NCI-H446 treated with DMSO at 0.1 percent for 48 hours (cell line): ENCODE measurements around the gene PIK3C3.
"Not testable (repeated sequence)": the region's sequence is repeated elsewhere in the genome, so short reads cannot be mapped to it uniquely, and the experiment has no call there.

Experiments
- DNase-seq: peaks from one replicate; lab custom pipeline; 2025; lab: John Stamatoyannopoulos, UW

The PIK3C3 gene

DNA sequence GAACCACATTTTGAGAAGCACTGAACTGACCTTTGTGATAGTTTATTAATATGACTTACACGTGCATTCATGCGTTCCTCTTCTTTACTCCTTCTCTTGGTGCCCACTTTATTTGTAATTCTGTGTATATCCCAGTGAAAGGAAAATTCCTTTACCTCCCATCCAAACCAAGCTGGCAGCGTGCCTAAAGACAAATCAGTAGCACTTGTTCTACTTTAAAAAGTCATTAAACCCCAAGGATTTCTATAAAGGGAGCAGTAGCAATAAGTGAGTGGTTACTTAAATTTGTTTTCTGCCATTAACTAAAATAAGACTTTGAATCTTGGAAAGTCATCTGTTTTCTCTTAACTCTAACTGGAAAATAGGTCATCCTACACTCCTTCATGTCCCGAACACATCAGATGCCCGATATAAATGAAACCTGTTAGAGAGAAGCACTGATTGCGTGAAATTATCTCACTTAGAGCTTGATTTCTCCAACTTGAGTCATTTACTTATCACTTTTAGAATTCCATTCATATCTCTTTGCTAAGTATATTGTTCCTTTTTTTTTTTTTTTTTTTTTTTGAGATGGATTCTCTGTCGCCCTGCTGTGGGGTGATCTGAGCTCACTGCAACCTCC is 10.7 kb downstream of the PIK3C3 start:
- DNase-seq, result no peak

DNA sequence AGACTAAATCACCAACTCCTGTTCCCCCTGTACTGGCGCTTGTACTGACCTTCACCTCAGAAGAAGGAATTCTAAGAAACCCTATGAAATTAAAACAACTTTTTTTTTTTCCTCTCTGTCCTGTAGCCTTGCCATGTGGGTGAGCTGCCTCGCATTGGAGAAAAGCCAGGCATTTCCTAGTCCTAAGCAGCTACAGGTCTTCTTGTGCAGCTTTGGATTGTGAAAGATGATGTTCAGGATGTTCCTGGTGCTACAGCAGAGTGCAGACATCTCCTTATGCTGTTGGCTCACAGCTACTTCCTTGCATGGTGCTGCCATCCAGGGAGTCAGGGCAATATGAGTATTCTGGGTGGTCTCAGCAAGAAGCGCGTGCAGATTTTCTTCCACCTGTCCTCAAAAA is 11.9 kb downstream of the PIK3C3 start:
- DNase-seq, result no peak

DNA sequence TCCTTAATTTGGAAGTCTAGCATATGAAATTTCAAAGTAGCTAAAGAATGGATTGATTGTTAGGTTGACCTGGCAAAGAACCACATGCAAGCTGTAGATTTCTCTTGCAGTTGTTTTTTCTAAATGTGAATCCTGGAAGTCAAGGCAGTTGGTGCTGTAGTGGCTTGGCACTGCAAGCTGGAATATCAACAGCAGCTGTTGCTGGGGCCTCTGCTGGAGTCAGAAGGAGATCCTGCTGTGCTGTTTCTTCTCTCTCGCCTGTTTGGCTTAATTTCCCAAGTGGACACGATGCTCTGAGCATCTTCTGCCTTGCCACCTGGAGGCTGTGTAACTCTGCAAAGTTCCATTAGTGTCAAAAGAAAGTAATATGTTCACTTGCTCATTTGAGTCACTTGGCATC is 12.6 kb downstream of the PIK3C3 start:
- peak; percentile 89 for DNase-seq

DNA sequence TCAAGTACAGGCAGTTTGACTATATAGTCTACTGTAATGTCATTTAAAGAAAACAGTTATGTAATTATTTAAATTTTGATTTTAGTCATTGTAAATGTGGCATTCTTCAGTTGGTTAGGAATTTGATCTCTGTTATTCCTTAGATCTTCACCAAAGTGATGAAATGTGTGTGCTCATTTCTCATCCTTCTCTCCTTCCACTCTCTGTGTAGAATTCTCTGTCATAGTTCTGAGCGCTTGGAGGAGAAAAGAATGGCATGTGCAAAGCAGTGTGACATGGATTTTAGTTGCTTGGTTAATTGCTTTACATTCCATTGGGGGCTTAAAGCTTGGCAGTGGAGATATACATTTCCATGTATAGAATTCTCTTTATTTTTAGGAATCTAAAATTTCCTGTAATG is 14.8 kb downstream of the PIK3C3 start:
- DNase-seq, result no peak

DNA sequence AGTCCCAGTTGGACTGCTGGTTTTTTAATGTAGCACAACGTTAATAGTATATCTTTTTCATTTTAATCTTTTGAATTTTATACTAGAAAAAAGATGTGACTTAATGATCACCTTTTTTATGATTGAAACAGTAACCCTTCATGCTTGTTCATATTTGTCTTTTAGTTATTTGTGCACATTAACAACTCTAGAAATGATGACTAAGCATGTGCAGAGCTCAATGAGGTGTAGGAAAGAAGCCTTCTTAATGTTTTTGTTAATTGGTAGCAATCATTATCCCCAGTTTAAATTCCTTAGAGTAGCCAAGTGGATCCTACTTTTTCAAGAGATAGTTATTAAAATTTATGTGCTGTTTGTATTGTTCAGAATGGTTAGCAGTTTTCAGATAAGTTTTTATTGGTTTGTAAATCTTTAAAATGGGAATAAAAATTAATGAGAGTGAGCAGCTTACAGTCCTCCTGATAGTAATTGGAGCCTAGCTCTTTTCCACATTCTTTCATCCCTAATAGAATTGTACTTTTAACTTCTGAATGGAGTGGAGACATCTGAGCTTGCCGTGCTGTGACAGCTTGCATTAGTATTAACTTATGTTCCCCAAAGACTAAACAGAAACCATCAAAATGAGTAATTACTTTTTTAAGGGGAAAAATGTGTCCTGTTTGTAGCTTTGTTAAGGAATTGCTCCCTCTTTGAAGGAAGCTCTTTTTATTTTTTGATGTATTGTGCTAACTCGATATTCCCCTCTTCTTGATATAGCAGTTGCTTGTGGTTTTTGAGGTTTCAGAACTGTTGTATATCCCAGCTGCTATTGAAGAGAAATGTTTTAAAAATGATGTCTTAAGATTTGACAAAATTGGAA is 17.3 kb downstream of the PIK3C3 start:
- no peak for DNase-seq

DNA sequence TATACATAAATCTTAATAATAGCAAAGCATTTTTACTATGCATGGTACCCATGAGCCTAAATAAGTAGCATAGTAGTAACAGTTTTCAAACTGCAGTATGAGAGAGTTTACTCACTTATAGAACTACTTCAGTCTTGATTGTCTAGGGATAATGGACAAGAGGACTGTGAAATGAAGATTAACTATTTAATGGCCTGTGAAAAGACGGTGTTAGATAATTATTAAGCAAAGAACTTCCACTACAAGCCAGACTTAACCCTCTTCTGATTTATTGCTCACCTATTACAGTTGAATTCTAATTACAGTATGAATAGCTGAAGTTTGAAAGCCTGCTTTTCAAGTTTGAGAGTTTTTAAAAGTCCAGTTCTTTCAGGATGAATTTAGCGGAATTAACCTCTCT is 18.9 kb downstream of the PIK3C3 start:
- DNase-seq, result no peak

DNA sequence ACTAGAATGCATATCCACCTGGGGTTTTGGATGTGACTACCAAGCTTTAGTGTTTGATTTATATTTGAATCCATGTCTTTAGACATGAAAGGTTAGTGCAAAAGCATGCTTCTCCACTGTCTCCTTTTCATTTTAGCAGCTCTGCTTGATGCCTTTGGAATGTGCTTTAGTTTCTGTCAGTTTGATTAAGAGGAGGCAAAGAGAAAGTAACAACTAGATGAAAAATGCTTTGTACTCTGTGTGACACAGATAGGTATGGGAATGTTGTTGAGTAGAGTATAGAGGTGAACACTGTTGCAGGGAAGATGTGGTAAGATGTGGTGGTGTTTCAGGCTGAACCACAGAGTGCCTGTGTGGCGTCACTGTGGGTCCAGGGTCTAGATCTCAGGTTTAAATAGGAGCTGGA is 19.8 kb downstream of the PIK3C3 start:
- DNase-seq, result no peak

DNA sequence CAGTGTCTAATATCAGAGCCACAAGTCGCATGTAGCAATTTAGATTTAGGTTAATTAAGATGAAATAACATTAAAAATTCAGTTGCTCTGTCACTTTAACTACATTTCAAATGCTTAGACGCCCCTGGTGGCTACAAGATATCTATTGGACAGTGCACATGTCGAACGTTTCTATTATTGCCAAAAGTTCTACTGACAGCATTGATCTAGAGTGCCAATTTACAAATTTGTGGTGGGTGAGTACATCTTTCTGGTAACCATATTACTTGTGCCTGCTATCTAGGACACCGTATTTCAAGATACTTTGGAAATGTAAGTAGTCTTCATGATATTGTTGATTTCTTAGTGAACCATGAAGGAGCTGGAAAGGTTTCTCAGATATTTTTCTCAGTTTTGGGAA is 20.2 kb downstream of the PIK3C3 start:
- DNase-seq, result no peak

DNA sequence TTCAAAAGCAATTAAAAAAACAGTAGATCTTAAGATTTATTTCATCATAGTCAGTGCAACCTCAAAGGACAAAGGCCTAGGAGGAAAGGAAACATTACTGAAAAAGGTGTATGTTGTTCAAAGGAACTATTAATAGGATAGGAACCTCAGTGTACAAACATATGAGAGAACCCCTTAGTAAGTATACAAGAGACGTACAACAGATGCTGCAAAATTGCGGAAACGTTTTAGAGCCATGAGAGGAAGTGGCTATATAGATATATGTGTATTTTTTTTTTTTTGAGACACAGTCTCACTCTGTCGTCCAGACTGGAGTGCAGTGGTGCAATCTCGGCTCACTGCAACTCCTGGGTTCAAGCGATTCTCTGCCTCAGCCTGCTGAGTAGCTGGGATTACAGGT is 22.2 kb downstream of the PIK3C3 start:
- no peak for DNase-seq

DNA sequence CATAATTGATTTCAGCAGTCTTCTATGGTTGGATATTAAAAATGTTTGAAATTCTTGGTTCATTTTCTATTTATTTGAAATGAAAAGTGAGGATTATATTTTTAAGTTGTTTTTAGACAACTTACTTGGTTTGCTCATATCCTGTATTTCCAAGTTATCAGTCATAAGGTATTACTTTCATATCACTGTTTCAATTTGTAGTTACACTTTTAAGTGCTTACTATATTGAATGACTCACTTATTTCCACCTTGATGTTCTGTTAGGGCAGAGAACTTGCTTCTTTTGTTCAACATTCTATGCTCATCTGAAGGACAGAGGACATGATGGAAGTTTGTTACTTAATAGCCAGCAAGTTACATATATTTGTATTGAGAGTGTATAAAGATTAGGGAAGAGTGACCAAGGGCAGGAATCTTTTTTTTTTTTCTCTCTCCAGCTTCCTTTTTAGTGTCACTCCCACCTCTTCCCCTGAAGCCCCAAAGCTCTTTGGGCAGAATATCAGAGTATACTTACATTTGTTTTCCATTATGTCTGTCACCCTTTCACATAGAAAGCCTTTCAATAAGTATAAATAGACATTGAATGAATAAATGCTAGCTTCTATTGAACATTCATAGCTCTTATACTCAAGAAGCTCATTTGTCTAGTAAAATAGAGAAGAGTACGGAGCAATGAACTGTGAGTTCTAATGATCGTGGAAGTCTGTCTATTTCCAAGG is 28.1 kb downstream of the PIK3C3 start:
- no peak for DNase-seq

DNA sequence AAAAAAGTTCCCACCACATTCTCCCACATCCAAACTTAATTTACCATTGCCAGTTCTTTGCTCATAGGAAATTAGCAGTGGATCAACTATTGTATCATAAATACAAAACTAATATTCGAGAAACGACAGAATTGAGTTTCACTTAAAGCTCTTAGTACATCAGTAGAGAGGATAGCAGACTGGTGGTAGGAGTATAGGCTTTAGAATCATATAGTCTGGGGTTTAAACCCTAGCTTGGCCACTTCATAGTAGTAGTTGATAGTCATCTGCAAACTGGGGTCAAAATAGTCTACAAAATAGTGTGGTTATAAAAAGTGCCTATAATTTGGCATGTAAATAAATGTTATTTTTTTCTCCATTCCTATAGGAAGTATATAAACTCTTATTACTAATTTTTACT is 30.9 kb downstream of the PIK3C3 start:
- no peak for DNase-seq

DNA sequence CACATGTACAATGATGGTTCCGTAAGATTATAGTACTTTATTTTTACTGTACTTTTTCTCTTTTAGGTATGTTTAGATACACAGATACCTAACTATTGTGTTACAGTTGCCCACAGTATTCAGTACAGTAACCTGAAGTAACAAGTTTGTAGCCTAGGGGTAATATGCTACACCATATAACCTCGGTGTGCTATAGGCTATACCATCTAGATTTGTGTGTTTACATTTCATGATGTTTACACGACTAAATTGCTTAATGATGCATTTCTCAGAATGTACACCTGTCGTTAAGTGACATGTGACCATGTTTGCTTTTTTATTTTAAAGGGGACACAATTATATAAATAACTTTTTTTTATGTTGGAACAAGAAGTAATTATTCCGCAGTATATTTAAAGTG is 34.5 kb downstream of the PIK3C3 start:
- DNase-seq, result no peak

DNA sequence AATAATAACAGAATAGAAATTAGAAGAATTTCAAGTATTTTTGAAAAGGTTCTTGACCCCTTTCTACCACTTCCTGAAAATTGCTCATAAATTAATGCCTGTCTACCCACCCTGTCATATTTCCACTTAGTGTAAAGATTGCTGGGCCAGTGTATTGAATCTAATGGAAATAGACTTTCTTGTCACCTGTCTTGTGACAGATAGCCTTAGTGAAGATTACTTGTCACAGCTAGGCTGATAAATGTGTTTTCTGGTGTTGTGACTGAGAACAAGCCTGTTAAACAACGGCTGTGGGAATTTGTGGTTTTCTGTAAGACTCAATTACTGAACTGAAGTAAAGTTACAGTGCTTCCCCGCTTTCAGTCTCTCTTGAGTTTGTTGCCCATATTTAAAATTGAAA is 37.0 kb downstream of the PIK3C3 start:
- DNase-seq, result no peak

DNA sequence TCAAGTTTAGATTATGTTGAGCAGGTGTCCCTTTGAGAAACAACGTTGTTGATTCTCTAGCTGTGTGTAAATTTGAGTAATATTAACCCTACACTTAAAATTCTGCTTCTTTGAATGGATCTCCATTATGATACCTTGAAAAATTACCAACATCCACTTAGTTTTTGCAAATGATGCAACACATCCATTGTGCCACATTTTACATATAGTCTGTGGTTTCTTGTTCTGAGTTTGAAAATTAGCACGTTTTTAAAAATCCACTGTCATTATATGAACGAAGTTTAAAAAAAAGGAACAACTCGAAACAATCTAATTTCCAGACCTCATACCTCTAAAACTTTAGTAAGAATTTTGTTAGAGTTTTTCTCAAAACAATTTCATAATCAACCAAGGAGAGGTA is 37.7 kb downstream of the PIK3C3 start:
- DNase-seq, result no peak

DNA sequence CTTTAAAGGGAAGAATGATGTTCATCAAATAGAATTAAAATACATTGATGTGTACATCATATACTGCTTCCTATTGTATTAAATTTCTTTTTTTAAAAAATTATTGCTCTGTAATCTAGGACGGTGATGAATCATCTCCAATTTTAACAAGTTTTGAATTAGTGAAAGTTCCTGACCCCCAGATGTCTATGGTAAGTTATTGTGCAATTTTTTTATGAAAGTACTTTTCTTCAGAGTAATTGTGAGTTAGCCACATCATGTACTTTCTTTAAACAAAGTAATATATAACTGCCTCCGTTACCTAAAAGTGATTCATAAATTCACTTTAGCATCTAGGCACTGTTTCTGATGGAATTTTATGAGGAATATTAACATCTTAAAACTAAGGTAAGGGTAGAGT is 38.1 kb downstream of the PIK3C3 start:
- DNase-seq, result no peak

DNA sequence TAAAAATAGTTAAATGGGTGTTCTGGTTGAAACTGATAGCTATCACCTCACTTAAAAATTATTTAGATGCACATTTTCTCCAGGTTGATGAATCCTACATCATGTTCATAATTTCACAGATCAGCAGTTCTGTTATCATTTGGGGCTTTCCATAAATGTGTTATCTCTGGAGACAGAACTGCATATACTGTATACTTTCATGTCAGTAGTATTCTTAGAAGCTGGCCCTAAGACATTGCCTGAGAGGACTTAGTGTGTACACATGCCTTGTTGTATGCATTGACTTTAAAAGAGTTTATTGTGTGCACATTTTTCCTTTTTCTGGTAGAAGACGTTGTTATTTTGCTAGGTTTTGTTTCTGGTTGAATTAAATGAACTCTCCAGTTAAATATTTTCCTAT is 41.0 kb downstream of the PIK3C3 start:
- DNase-seq, result no peak

DNA sequence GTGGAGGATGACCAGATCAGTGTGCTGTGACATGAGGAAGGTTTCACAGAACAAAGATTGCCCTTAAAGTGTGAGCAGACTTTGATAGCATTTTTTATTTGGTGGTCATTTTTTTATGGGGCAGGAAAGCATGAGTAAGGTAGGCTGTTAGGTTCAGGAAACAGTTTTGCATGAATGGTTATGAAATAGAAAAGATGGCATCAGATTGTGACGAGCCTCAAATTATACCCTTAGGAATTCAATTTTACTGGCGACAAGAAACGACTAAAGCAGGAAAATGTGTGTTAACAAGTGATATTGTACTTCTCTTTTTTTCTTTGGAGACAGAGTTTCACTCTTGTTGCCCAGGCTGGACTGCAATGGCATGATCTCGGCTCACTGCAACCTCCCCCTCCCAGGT is 44.7 kb downstream of the PIK3C3 start:
- DNase-seq, result no peak

DNA sequence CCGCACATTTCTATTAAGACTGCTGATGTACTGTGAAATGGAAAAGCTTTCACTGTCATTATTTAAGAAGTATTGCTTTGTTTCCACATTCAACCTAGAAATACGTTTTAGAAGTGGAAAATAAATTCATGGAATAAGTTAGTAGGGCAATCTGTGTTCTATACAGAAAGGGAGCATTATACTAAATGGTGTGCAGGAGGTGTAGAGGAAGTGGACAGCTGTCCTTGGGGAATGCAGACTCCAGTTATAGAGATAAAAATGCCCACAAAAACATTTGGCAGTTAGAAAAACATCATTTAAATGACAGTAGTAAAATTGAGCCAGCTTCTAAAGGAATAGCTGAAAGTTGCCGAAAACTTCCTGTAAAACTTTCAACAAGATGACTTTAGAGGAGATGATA is 46.8 kb downstream of the PIK3C3 start:
- no peak for DNase-seq

DNA sequence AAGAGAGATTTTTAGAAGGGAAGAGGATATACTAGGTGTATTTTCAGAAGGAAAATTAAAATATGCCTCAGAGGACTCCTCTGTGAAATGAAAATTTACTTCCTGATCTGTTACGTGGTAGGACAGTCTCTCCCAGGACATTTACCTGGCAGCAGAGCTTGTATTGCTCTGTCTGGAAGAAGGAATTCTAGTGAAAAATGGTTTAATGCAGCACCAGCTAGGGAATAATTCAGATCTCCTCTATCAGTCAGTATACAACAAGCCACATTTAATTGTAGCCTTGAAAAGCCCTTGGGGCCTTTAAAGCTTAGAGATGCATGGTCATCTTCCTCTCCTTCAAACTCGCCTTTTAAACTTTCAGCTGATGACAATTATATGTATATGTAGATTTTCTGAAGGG is 49.6 kb downstream of the PIK3C3 start:
- no peak for DNase-seq

DNA sequence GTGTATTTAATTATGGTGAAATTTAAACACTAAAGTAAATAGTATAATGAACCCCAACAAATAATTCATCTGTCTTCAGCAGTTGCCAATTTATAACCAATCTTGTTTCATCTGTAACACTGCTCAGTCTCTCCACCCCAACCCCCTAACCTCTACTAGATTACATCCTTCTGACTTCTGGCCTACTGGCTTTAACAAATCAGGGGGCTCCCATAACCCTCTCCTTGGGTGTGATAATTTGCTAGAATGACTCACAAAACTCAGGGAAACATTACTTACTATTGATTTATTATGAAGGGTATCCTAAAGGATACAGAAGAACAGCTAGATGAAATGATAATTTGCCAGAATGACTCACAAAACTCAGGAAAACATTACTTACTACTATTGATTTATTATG is 50.7 kb downstream of the PIK3C3 start:
- DNase-seq, result no peak

DNA sequence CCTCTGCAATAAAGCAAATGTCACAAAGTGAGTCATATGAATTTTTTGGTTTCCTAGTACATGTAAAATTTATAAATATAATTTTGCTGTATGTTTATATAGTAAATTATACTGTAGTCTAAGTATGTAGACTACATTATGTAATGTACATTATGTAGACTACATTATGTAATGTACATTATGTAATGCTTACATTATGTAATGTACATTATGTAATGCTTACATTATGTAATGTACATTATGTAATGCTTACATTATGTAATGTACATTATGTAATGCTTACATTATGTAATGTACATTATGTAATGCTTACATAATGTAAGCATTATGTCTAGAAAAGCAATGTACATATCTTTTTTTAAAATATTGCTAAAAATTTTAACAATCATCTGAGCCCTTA is 54.4 kb downstream of the PIK3C3 start:
- DNase-seq, result not testable (repeated sequence)

DNA sequence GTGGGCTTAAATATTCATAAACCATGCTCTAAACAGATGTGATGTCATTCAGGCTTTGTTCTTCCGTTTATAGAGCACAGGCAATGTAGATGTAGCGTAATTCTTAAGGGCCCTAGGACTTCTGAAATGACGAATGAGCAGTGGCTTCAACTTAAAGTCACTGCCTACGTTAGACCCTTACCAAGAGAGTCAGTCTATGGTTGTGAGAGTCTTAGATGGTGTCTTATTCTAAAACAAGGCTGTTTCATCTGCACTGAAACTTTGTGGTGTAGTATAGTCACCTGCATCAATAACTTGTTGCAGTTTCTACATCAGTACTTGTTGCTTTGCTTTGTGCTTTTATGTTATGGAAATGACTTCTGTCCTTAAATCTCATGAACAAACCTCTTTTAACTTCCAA is 56.0 kb downstream of the PIK3C3 start:
- no peak for DNase-seq

DNA sequence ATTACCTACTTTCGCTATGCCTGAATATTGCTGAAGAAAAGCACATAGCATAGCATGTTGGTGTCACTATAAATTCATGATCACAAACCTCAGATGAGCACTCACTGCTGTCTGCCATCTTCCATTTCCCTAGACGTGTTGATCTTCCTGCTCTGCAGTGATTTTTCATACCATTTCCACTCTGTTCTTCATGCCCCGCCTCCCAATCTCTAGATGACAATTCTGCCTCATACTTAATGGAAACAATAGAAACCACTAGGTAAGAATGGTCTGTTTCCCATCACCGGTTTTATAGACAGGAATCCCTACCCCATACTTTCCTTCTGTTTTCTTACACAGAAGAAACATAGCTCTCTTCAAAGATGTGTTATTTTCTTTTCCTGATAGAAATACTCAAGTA is 63.8 kb downstream of the PIK3C3 start:
- no peak for DNase-seq
